DND-41 (cell line): Measurements from ENCODE around the gene TOGARAM1.

Experiments used
- EZH2 ChIP-seq: IDR thresholded peaks from 3 replicates; pipeline ENCODE4 v1.6.1; 2012; ENCODE audit warnings: borderline replicate concordance, low read depth, mild to moderate bottlenecking, moderate library complexity, low read length, inconsistent platforms; ENCODE audit not compliant: severe bottlenecking
- TF ChIP-seq, protein P1 (sequence below): IDR thresholded peaks from 2 replicates; pipeline ENCODE4 v1.5.1; 2012; ENCODE audit warnings: borderline replicate concordance, low read length, moderate library complexity, mild to moderate bottlenecking; ENCODE audit not compliant: poor library complexity, severe bottlenecking; ENCODE audit errors: extremely low read depth

DNA sequence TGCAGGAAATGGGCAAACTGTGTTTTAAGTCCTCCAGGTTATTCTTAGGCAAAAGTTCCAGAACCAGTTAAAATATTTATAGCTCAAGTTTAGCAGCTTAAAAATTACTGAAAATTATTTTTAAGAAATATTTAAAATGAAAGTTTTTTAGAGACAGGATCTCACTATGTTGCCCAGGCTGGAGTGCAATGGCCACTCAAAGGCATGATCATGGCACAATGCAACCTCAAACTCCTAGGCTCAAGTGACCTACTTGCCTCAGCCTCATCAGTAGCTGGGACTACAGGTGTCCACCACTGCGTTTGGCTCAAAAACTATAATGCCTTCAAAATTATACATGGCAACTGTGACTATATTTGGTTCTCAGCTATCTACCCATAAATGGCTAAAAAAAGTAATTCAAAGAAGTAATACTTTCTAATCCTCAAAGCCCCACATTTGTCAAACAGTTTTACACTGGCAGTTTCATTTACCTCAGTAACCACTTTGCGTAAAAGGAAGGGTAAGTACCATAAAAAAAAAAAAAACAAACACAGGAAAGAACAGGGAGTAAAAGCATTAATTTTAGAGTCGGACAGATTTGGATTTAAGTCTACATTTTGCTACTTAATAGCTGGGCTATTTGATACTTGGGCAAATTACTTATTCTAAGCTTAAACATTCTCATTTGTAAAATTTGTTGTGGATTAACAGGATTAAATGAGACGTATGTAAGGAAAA, 9.4 kb upstream of the TOGARAM1 start:
- TF ChIP-seq, protein P1, sequence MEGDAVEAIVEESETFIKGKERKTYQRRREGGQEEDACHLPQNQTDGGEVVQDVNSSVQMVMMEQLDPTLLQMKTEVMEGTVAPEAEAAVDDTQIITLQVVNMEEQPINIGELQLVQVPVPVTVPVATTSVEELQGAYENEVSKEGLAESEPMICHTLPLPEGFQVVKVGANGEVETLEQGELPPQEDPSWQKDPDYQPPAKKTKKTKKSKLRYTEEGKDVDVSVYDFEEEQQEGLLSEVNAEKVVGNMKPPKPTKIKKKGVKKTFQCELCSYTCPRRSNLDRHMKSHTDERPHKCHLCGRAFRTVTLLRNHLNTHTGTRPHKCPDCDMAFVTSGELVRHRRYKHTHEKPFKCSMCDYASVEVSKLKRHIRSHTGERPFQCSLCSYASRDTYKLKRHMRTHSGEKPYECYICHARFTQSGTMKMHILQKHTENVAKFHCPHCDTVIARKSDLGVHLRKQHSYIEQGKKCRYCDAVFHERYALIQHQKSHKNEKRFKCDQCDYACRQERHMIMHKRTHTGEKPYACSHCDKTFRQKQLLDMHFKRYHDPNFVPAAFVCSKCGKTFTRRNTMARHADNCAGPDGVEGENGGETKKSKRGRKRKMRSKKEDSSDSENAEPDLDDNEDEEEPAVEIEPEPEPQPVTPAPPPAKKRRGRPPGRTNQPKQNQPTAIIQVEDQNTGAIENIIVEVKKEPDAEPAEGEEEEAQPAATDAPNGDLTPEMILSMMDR = no peak
- TF ChIP-seq EZH2 = no peak
